Suprapubic skin (tissue), 3 donors: ENCODE measurements around the gene MRAP2.

Source experiments
- POLR2AphosphoS5 ChIP-seq, 3 donors: sonication (generic); formaldehyde crosslinking; IDR thresholded peaks; one replicate each; pipeline ENCODE4 v1.6.1; 2017; ENCODE audit warnings: antibody characterized with exemption in 3 of 3
- TF ChIP-seq, protein P1 (sequence below), 2 donors: fragments of 200-600 bp in 1 of 2; fragments of 450-650 bp in 1 of 2; sonication (generic) in 1 of 2; IDR thresholded peaks; one replicate each; pipeline ENCODE4 v1.5.1; 2016 to 2019; ENCODE audit warnings: antibody characterized with exemption in 2 of 2, mild to moderate bottlenecking in 1 of 2, moderate library complexity in 1 of 2

GRCh38 chr6:84061174-84061573 is 27.6 kb downstream of the MRAP2 start:
- TF ChIP-seq, protein P1, sequence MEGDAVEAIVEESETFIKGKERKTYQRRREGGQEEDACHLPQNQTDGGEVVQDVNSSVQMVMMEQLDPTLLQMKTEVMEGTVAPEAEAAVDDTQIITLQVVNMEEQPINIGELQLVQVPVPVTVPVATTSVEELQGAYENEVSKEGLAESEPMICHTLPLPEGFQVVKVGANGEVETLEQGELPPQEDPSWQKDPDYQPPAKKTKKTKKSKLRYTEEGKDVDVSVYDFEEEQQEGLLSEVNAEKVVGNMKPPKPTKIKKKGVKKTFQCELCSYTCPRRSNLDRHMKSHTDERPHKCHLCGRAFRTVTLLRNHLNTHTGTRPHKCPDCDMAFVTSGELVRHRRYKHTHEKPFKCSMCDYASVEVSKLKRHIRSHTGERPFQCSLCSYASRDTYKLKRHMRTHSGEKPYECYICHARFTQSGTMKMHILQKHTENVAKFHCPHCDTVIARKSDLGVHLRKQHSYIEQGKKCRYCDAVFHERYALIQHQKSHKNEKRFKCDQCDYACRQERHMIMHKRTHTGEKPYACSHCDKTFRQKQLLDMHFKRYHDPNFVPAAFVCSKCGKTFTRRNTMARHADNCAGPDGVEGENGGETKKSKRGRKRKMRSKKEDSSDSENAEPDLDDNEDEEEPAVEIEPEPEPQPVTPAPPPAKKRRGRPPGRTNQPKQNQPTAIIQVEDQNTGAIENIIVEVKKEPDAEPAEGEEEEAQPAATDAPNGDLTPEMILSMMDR (IDR thresholded peaks at IDR 0.05) = no peak
- TF ChIP-seq POLR2AphosphoS5 (IDR thresholded peaks at IDR 0.05) = no peak
